Right forelimb (tissue), 1 donor: ENCODE data around the gene PRRT2.

Experiments
- DNase-seq: peaks from one replicate; pipeline ENCODE4 v3.0.0-alpha.2; 2018

PRRT2 gene

DNA sequence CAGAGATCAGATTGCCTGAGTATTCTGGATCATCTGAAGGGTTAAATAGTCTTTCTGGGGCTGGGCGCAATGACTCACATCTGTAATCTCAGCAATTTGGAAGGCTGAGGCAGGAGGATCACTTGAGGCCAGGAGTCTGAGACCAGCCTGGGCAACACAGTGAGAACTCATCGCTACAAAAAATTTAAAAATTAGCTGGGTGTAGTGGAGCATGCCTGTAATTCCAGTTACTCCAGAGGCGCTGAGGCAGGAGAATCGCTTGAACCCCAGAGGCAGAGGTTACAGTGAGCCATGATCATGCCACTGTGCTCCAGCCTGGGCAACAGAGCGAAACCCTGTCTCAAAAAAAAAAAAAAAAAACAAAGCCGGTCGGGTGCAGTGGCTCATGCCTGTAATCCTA, 23.9 kb downstream of the PRRT2 start:
- DNase-seq, result no peak

- DNase-seq, result no peak
These were observed 24.6 kb downstream of the PRRT2 start for GRCh38 chr16:29836623-29837022.

DNA sequence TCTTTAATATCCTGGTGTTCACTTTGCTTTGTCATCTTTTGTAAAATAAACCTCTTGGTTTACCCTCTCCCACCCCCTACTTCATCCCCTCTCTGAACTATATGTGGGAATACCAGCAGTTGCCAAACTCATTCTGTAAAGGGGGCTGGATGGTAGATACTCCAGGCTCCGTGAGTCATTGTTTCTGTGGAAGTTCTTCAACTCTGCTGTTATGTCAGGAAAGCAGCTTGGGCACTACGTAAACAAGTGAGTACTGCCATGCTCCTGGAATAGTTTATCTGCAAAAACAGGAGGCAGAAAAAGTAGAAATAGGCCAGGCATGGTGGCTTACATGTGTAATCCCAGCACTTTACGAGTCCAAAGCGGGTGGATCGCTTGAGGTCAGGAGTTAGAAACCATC, 25.8 kb downstream of the PRRT2 start:
- no peak for DNase-seq

DNA sequence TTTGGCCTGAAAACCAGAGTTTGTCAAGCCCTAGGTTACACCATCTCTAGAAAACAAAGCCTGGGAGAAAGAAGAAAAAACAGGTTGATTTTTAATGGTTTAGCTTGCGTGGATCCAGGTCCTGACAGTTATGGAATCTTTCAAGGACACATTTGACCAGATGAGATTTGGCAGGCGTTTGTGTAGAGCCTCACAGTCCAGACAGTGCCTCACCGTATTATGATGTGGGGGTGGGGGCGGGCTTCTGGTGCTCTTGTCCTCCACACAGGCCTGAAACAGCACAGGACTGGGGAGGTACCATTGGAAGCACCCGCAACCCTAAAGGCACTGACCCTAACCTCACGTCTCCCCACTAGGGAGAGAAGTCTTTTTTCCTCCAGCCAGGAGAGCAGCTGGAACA, 27.8 kb downstream of the PRRT2 start:
- no peak for DNase-seq

DNA sequence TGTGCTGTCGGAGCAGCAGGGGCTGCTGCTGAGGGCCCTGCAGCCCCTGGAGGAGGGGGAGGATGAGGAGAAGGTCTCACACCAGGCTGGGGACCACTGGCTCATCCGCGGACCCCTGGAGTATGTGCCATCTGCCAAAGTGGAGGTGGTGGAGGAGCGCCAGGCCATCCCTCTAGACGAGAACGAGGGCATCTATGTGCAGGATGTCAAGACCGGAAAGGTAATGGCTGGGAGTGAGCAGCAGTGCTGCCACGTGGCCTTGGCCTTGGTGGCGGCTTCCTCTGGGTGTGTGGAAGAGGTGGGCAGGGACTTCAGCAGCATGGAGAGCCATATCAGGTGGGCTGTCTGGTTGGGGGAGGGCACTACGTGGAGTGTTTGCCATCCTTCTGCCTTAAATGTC, 28.2 kb downstream of the PRRT2 start:
- DNase-seq, result no peak

GRCh38 chr16:29841631-29842030, 29.6 kb downstream of the PRRT2 start:
- no peak for DNase-seq

GRCh38 chr16:29842732-29843346, 30.8 kb downstream of the PRRT2 start:
- DNase-seq, result no peak

GRCh38 chr16:29843931-29844330, 31.9 kb downstream of the PRRT2 start:
- no peak for DNase-seq

- DNase-seq, result no peak
These were observed 32.8 kb downstream of the PRRT2 start for GRCh38 chr16:29844575-29845331.

- no peak for DNase-seq
These were observed 33.7 kb downstream of the PRRT2 start for GRCh38 chr16:29845656-29846055.

DNA sequence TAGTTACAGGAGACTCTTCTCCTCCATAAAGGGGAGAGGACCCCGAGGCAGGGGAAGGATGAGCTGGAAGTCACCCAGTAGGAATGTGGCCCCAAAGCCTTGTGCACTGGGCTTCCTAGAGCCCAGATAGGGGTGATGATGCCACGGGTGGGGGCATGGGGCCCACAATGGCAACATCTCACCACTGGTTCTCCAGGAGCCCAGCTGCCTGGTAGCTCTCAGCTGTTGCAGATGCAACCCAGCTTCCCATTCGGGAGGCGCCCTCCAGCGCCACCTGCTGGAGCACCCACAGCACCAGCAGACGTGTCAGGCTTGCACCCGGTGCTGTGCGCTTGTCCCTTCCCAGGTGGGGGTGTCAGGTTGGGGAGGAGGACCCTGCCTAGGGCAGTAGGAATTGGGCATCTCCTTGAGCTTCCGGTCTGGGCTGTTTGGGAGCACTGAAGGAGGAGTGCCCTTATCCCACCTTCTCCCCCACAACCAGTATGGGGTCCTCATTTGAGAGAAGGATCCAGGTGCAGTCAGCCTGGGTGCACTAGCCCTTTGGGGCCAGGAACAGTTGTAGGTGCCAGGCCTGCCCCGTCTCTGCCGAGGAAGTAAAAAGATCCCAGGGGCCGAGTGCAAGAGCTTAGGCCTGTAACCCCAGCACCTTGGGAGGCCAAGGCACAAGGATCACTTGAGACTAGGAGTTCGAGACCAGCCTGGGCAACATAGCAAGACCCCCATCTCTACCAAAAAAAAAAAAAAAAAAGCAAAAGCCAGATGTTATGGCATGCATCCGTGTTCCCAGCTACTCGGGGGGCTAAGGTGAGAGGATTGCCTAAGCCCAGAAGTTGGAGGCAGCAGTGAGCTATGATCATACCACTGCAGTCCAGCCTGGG, 36.7 kb downstream of the PRRT2 start:
- peak; percentile 59 for DNase-seq

- DNase-seq, result no peak
These were observed 37.5 kb downstream of the PRRT2 start for GRCh38 chr16:29849505-29849904.

GRCh38 chr16:29850998-29851397, 39.0 kb downstream of the PRRT2 start:
- no peak for DNase-seq

DNA sequence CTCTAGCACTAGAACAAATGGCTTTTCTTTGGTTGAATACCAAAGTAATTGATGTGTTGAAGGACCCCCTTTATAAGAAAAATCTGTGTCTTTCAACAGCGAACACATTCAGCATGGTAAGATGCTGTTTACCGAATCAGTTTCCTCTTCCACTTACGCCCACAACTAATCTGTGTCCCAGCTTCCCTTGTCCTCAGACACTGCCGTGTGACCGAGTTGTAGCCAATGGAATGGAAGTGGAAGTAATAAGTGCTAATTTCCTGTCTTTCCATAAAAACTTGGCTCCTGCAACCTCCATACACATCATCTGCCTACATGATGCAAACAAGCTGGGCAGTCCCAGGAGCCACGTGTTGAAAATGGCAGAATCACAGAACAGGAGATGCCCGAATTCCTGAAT, 40.7 kb downstream of the PRRT2 start:
- no peak for DNase-seq

- no peak for DNase-seq
These were observed 42.6 kb downstream of the PRRT2 start for GRCh38 chr16:29854520-29855100.

- no peak for DNase-seq
These were observed 45.3 kb downstream of the PRRT2 start for GRCh38 chr16:29857133-29857760.

DNA sequence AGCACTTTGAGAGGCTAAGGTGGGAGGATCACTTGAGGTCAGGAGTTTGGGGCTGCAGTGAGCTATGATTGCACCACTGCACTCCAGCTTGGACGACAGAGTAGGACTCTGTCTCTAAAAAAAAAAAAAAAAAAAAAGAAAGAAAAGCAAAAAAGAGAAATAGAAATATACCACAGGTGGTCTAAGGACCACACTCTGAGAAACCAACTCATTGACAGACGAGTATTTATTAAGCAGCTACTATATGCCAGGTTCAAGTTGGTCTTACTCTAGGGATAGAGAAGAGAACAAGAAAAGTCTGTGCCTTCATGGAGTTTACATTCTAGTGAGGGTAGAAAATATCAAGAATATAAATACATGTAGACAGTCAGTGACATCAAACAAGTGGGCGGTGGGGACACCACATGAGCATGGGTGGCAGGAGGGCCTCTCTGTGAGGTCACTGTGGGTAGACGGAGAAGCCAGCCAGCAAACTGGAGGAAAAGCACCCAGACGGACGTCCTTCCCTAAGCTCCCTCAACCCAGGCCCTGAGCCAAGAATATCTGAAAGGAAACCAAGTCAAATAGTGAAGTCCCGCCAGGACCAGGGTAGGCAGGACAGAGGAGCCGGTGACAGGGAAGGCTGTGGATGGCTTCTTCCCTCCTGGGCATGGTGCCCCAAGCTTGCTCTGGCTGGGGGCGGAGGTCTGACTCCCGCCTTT, 46.3 kb downstream of the PRRT2 start:
- no peak for DNase-seq

DNA sequence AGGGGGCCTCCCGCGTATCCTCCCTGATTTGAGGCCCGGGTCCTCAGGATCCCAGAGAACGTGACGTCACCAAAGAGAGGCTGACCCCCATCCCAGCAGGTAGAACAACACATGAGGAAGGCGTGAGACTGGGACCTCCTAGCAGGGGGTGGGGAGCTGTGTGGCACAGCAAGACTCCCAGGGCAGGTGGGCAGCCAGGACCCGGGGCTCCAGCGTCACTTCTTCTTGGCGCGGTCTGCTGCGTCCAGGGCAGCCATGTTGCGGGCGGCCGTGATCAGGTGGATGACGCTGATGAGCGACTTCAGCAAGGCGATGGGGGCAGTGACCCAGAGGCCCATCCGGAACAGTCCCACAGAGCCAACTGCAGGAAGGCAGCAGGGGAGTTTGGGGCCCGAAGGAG, 47.0 kb downstream of the PRRT2 start:
- no peak for DNase-seq

DNA sequence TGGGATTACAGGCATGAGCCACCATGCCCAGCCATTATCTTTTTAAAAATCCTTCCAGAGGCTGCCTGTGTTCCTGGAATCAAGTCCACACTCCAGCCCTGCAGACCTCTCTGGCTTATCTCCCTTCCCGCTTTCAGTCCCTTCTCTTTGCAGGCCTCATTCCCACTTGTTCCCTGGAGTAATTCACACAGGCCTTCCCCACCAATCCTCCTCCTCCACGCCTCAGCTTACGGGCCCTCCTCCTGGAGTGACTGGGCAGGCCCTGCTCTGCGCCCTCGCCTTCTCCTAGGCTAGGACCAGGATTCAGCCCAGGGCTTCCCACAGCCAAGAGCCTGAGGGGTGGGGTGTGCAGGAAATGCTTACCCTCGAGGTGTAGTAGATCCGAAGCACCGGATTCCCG, 48.2 kb downstream of the PRRT2 start:
- DNase-seq, result no peak

- peak; percentile 50 for DNase-seq
These were observed 50.4 kb downstream of the PRRT2 start for GRCh38 chr16:29862383-29862883.

DNA sequence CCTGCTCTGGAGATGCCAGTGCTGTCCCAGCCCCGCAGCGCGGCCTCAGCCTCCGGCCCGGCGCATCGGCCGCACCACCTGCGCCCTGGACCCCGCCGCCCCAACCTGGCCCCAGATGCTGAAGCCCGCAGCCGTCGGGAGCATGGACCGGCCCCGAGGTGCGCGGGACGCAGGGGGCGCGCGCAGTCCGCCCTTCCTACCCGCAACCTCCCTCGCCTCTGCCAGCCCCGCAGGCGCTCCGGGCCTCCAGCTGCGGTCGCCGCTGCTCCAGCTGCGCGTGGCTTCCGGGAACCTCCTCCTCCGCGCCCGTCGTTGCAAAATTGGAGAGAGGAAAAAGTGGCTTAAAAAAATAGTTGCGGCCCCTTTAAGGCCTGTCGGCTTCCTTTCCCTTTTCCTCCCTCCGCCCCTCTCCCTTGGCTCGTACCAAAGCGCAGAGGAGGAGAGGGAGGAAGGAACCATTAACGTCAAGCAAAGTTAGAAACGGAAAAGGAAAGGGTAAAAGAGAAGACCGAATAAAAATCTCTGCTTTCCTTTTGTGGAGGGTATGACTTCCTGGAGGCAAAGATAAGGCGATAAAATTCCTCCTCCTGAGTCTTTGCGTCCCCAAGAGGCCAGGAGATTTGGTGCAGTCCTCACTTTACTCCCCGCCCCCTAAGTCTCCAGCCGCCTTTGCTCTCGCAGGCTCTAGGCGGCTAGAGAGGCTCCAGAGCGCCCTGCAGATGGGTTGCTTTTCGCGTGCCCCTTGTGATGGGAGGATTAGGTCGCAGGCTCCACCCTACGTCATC, 51.1 kb downstream of the PRRT2 start, which contains the start of gene CDIPT:
Gene CDIPT (minus strand): TSS at position 343 of the 785 bp plus-strand sequence. CDS start 369 bp downstream, outside the sequence.
- peak; percentile 93 for DNase-seq
